ENCODE measurements around the gene DHX38. TPM values are rescaled to one million over a fixed set of nuclear protein-coding genes. Genes with fewer than 3 reads are reported as not detected.
"Not testable (repeated sequence)": the region's sequence is repeated elsewhere in the genome, so short reads cannot be mapped to it uniquely, and the experiment has no call there.

The DHX38 gene
- polyA plus RNA-seq, 4 donors: 40.6 to 63.7 (median 55.9) TPM

DNA sequence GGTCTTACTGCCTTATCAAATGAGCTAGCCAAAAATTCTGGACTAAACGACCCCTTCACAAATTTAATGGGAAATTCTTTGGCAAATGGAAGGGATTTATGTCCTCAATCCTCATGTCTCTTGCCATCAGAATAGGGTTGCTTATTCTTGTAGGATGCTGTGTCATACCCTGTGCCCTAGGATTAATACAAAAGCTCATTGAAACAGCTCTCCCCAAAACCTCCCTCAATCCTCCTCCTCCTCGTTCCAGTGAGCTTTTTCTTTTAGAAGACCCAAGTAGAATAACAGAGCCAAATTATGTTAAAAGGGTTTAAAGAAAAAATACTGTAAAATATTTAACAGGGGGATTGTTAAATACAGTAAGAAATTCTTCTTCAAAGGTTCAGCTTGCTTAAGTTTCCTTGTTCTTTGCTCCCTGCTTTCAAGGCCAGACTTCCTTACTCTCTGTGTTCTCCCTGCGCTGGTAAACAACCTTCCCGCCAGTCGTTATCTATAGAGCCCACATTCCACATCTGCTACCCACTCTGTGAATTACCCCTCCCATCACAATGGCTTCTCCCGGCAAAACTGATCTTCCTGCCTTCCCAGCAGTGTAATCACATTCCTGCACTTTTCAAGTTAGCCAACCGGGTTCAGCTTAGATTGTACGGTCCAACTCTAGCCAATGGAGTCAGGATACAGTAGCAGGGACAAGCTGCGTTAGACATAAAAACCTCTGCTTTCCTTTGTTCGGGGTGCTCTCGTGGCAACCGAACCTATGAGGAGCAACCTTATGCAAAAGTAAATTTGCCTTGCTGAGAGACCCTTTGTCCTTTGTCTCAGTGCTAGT lies 20.9 kb upstream of the DHX38 start:
- peak; percentile 74 for DNase-seq
- peaks cover 0 to 5% of the 10 kb centered on the region in 2 donors for H3K9me3 ChIP-seq (ENCODE audit: control insufficient read depth in 2 of 2, insufficient read depth in 1 of 2, low read depth in 1 of 2, low read length in 1 of 2)
- no peak overlapping the region for H3K4me3 ChIP-seq (ENCODE audit: low read depth in 1 of 3, low read length in 3 of 3)
- no peaks in the 10 kb centered on the region for H3K27me3 ChIP-seq (ENCODE audit: control insufficient read depth in 3 of 3, insufficient read depth in 3 of 3, low read length in 3 of 3)
- no peak for FAIRE-seq
- 12 to 43% (median 33%) methylated on average over 12 of the region's 12 CpGs for WGBS, 3 donors
- H3K27ac ChIP-seq (ENCODE audit: low read depth in 1 of 3, low read length in 2 of 3): peak overlapping the region in 1 of 3 donors; percentile 63
- peaks cover 0 to 6% (median 0%) of the 10 kb centered on the region in 3 donors for H3K4me1 ChIP-seq (ENCODE audit: control insufficient read depth in 3 of 3, insufficient read depth in 2 of 3, low read depth in 1 of 3, low read length in 2 of 3)
- peaks cover 0 to 3% (median 0%) of the 10 kb centered on the region in 3 donors for H3K36me3 ChIP-seq (ENCODE audit: control insufficient read depth in 3 of 3, insufficient read depth in 2 of 3, low read depth in 1 of 3, low read length in 3 of 3)

DNA sequence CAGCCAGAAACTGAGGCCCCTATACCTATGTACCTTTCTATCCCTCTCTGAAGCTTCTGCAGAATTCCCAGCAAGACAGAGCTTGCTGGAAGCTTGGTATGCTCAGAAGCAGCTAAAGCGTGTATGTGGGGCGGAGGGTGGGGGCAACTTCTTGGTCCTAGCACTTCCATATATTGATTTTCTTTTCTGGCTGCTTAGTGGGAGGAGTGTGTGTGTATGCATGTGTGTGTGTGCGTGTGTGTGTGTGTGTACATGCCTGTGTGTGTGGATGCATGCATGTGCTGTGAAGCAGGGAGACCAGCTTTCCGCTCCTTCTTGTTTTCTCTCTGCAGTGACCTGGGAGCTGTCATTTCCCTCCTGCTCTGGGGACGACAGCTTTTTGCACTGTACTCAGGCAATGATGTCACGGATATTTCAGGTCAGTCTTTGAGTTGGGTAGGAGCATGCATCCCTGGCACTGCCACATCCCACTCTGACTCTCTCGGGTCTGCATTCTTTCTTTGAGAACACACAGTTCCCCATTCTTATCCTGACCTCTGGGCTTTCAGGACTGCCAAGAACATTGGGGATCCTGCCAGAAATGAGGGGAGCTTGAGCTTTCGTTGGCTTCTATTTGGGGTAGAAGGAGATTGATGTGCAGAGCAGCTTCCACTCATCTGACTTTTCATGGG lies 20.0 kb upstream of the DHX38 start:
- Histone ChIP-seq H3K4me3 (ENCODE audit: low read depth in 1 of 3, low read length in 3 of 3) (no peak overlapping the region), H3K36me3 (ENCODE audit: control insufficient read depth in 3 of 3, insufficient read depth in 2 of 3, low read depth in 1 of 3, low read length in 3 of 3) (peaks cover 0 to 3% (median 0%) of the 10 kb centered on the region in 3 donors), H3K27ac (ENCODE audit: low read depth in 1 of 3, low read length in 2 of 3) (no peak overlapping the region), H3K4me1 (ENCODE audit: control insufficient read depth in 3 of 3, insufficient read depth in 2 of 3, low read depth in 1 of 3, low read length in 2 of 3) (peaks cover 0 to 6% (median 0%) of the 10 kb centered on the region in 3 donors), H3K9me3 (ENCODE audit: control insufficient read depth in 2 of 2, insufficient read depth in 1 of 2, low read depth in 1 of 2, low read length in 1 of 2) (peaks cover 0 to 5% of the 10 kb centered on the region in 2 donors), H3K27me3 (ENCODE audit: control insufficient read depth in 3 of 3, insufficient read depth in 3 of 3, low read length in 3 of 3) (no peaks in the 10 kb centered on the region)
- DNase-seq: no peak
- 63 to 72% (median 64%) methylated on average over 8 of the region's 8 CpGs for WGBS, 3 donors
- no peak for FAIRE-seq

DNA sequence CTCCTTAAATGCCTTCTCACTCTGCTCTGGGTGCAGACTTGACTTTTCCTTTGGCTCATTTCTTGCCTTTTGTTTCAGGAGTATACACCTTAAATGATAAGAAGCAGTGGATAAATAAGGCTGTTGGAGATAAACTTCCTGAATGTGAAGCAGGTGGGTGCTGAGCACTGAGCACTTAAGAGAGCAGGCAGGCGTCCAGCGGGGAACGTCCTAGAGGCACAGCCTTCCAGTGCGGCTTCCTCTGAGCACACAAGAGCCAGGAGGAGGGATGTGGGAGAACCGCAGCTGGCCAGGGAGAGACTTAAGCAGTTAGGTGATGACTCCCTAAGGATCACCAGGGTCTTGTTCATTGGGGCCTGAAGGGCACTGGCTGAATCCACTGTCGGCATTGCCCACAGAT lies 18.6 kb upstream of the DHX38 start:
- DNase-seq; H3K4me1 ChIP-seq (ENCODE audit: control insufficient read depth in 3 of 3, insufficient read depth in 2 of 3, low read depth in 1 of 3, low read length in 2 of 3); H3K27ac ChIP-seq (ENCODE audit: low read depth in 1 of 3, low read length in 2 of 3); H3K9me3 ChIP-seq (ENCODE audit: control insufficient read depth in 2 of 2, insufficient read depth in 1 of 2, low read depth in 1 of 2, low read length in 1 of 2); H3K4me3 ChIP-seq (ENCODE audit: low read depth in 1 of 3, low read length in 3 of 3); H3K27me3 ChIP-seq (ENCODE audit: control insufficient read depth in 3 of 3, insufficient read depth in 3 of 3, low read length in 3 of 3); FAIRE-seq; H3K36me3 ChIP-seq (ENCODE audit: control insufficient read depth in 3 of 3, insufficient read depth in 2 of 3, low read depth in 1 of 3, low read length in 3 of 3): not testable (repeated sequence)
- 5 to 65% (median 33%) methylated on average over 2 of the region's 6 CpGs for WGBS, 3 donors

DNA sequence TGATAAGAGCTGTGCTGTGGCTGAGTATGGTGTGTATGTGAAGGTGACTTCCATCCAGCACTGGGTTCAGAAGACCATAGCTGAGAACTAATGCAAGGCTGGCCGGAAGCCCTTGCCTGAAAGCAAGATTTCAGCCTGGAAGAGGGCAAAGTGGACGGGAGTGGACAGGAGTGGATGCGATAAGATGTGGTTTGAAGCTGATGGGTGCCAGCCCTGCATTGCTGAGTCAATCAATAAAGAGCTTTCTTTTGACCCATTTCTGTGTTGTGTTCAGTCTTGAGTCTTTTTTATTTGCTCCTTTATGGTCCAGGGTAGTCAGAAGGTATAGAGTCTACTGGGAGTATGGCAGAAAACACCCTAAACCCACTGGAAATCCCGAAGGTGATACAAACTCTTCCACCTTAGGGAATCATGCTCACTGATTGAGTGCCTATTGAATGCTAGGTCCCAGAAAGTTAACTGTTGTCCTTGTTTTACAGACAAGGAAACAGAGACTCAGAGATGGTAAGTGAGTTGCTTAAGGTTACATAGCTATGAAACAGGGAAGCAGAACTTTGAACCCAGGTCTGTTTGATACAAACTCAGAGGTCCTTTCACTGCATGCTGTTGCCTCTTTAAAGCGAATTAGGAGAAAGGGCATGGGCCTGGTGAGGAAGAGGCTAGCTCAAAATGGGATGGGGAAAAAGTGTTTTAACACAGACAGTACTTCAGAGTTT lies 16.5 kb upstream of the DHX38 start:
- H3K36me3 ChIP-seq (ENCODE audit: control insufficient read depth in 3 of 3, insufficient read depth in 2 of 3, low read depth in 1 of 3, low read length in 3 of 3); H3K27me3 ChIP-seq (ENCODE audit: control insufficient read depth in 3 of 3, insufficient read depth in 3 of 3, low read length in 3 of 3); DNase-seq; H3K4me3 ChIP-seq (ENCODE audit: low read depth in 1 of 3, low read length in 3 of 3); H3K9me3 ChIP-seq (ENCODE audit: control insufficient read depth in 2 of 2, insufficient read depth in 1 of 2, low read depth in 1 of 2, low read length in 1 of 2); FAIRE-seq; H3K27ac ChIP-seq (ENCODE audit: low read depth in 1 of 3, low read length in 2 of 3); H3K4me1 ChIP-seq (ENCODE audit: control insufficient read depth in 3 of 3, insufficient read depth in 2 of 3, low read depth in 1 of 3, low read length in 2 of 3): not testable (repeated sequence)
- WGBS, 3 donors: 67 to 89% (median 76%) methylated on average over 2 of the region's 5 CpGs

DNA sequence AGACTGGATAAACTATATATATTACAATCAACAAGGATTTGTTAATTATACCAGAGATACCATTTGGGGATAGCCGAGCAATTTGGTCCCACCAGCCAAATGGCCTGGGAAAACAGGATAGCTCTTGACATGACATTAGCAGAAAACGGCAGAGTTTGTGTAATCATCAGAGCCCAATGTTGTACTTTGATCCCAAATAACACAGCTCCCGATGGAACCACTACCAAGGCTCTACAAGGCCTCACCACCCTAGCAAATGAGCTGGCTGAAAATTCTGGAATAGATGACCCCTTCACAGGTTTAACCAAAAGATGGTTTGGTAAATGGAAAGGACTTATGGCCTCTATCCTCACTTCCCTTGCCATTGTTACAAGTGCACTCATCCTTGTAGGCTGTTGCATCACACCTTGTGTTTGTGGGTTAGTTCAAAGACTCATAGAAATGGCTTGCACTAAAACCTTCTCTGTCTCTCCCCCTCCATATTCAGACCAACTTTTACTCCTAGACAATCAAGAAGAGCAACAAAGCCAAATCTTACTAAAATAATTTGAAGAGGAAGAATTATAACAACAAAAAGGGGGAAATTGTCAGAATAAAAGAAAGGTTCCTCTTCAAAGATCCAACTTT lies 9.8 kb upstream of the DHX38 start:
- FAIRE-seq: no peak

DNA sequence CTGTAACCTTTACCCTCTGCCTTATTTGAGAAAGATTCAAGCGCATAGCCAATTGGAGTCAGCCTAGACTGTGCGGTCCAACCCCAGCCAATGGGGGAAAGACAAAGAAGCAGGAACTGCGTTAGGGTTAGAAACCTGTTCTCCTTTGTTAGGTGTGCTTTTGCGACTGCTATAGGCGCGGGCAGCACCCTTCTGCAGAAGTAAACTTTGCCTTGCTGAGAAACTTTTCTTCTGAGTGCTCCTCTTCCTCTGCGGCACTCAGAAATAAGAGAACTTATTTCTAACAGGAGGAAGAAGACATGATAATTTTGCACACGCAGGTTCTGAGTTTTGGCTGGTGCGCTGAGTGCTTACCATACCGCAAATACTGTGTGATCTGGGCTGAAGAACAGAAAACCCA lies 9.2 kb upstream of the DHX38 start:
- DNase-seq: no peak
- Histone ChIP-seq H3K36me3 (ENCODE audit: control insufficient read depth in 3 of 3, insufficient read depth in 2 of 3, low read depth in 1 of 3, low read length in 3 of 3) (peaks cover 8 to 24% (median 16%) of the 10 kb centered on the region in 3 donors), H3K27ac (ENCODE audit: low read depth in 1 of 3, low read length in 2 of 3) (no peak overlapping the region), H3K9me3 (ENCODE audit: control insufficient read depth in 2 of 2, insufficient read depth in 1 of 2, low read depth in 1 of 2, low read length in 1 of 2) (peaks cover 0 to 12% of the 10 kb centered on the region in 2 donors), H3K4me3 (ENCODE audit: low read depth in 1 of 3, low read length in 3 of 3) (no peak overlapping the region), H3K4me1 (ENCODE audit: control insufficient read depth in 3 of 3, insufficient read depth in 2 of 3, low read depth in 1 of 3, low read length in 2 of 3) (no peaks in the 10 kb centered on the region), H3K27me3 (ENCODE audit: control insufficient read depth in 3 of 3, insufficient read depth in 3 of 3, low read length in 3 of 3) (no peaks in the 10 kb centered on the region)
- no peak for FAIRE-seq
- 97 to 99% (median 99%) methylated on average over 10 of the region's 10 CpGs for WGBS, 3 donors

More for the DNA sequence above, 9.8 kb upstream of the DHX38 start:
- Histone ChIP-seq H3K36me3 (ENCODE audit: control insufficient read depth in 3 of 3, insufficient read depth in 2 of 3, low read depth in 1 of 3, low read length in 3 of 3) (peaks cover 5 to 24% (median 12%) of the 10 kb centered on the region in 3 donors), H3K4me1 (ENCODE audit: control insufficient read depth in 3 of 3, insufficient read depth in 2 of 3, low read depth in 1 of 3, low read length in 2 of 3) (no peaks in the 10 kb centered on the region), H3K9me3 (ENCODE audit: control insufficient read depth in 2 of 2, insufficient read depth in 1 of 2, low read depth in 1 of 2, low read length in 1 of 2) (peaks cover 0 to 12% of the 10 kb centered on the region in 2 donors), H3K27me3 (ENCODE audit: control insufficient read depth in 3 of 3, insufficient read depth in 3 of 3, low read length in 3 of 3) (no peaks in the 10 kb centered on the region), H3K27ac (ENCODE audit: low read depth in 1 of 3, low read length in 2 of 3) (no peak overlapping the region), H3K4me3 (ENCODE audit: low read depth in 1 of 3, low read length in 3 of 3) (no peak overlapping the region)
- DNase-seq: no peak
- 11 to 41% (median 29%) methylated on average over 3 of the region's 3 CpGs for WGBS, 3 donors

DNA sequence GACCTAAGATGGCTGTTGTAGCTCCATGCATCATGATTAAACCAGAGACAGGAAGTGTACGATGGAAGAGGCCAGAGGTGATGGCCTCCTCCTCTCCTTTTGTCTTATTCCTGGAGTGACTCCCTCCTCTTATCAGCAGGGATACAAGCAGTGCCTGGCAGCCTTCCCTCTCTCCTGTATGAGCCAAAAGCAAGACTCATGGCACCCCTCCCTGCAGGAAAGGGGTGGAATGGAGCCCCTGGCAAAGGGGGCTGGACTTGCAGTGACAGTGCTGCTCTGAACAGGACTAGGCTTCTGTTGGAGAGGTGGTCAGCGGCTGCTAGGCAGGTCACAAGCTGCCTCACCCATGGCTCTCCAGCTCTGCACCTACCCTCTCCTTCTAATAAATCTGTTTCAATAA lies 8.6 kb upstream of the DHX38 start:
- peaks cover 0 to 12% of the 10 kb centered on the region in 2 donors for H3K9me3 ChIP-seq (ENCODE audit: control insufficient read depth in 2 of 2, insufficient read depth in 1 of 2, low read depth in 1 of 2, low read length in 1 of 2)
- no peak overlapping the region for H3K27ac ChIP-seq (ENCODE audit: low read depth in 1 of 3, low read length in 2 of 3)
- H3K27me3 ChIP-seq (ENCODE audit: control insufficient read depth in 3 of 3, insufficient read depth in 3 of 3, low read length in 3 of 3): no peaks in the 10 kb centered on the region
- FAIRE-seq (no peak), DNase-seq (no peak)
- H3K36me3 ChIP-seq (ENCODE audit: control insufficient read depth in 3 of 3, insufficient read depth in 2 of 3, low read depth in 1 of 3, low read length in 3 of 3): peaks cover 10 to 28% (median 21%) of the 10 kb centered on the region in 3 donors
- H3K4me3 ChIP-seq (ENCODE audit: low read depth in 1 of 3, low read length in 3 of 3): no peak overlapping the region
- H3K4me1 ChIP-seq (ENCODE audit: control insufficient read depth in 3 of 3, insufficient read depth in 2 of 3, low read depth in 1 of 3, low read length in 2 of 3): no peaks in the 10 kb centered on the region
- WGBS, 3 donors: 96 to 98% (median 97%) methylated on average over 2 of the region's 2 CpGs

DNA sequence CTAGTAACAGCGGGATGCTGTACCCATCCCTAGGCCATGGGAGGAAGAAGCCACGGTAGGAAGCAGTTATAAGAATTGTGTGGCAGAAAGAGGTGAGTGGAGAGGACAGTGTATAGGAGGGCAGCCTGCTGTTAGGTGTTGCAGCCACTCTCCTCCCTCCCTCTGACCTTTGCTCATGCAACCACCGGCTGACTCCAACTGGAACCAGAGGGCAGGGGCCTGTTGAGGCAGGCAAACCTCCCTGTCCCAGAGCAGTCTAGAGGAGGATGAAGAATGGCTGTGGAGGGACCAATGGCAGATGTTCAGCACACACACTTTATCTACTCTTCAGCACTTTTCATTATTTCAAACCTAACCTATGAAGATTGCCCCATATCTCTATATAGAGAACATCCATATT lies 2.4 kb upstream of the DHX38 start:
- WGBS, 3 donors: 20 to 74% (median 48%) methylated on average over 2 to 3 of the region's 3 CpGs
- Histone ChIP-seq H3K27ac (ENCODE audit: low read depth in 1 of 3, low read length in 2 of 3) (no peak overlapping the region), H3K9me3 (ENCODE audit: control insufficient read depth in 2 of 2, insufficient read depth in 1 of 2, low read depth in 1 of 2, low read length in 1 of 2) (no peaks in the 10 kb centered on the region), H3K27me3 (ENCODE audit: control insufficient read depth in 3 of 3, insufficient read depth in 3 of 3, low read length in 3 of 3) (no peaks in the 10 kb centered on the region), H3K4me3 (ENCODE audit: low read depth in 1 of 3, low read length in 3 of 3) (no peak overlapping the region), H3K36me3 (ENCODE audit: control insufficient read depth in 3 of 3, insufficient read depth in 2 of 3, low read depth in 1 of 3, low read length in 3 of 3) (peaks cover 7 to 17% (median 13%) of the 10 kb centered on the region in 3 donors), H3K4me1 (ENCODE audit: control insufficient read depth in 3 of 3, insufficient read depth in 2 of 3, low read depth in 1 of 3, low read length in 2 of 3) (peaks cover 2 to 17% (median 11%) of the 10 kb centered on the region in 3 donors)
- no peak for FAIRE-seq
- DNase-seq: peak; percentile 54 to 75
